ENCODE results near the gene HIVEP3.

DNA sequence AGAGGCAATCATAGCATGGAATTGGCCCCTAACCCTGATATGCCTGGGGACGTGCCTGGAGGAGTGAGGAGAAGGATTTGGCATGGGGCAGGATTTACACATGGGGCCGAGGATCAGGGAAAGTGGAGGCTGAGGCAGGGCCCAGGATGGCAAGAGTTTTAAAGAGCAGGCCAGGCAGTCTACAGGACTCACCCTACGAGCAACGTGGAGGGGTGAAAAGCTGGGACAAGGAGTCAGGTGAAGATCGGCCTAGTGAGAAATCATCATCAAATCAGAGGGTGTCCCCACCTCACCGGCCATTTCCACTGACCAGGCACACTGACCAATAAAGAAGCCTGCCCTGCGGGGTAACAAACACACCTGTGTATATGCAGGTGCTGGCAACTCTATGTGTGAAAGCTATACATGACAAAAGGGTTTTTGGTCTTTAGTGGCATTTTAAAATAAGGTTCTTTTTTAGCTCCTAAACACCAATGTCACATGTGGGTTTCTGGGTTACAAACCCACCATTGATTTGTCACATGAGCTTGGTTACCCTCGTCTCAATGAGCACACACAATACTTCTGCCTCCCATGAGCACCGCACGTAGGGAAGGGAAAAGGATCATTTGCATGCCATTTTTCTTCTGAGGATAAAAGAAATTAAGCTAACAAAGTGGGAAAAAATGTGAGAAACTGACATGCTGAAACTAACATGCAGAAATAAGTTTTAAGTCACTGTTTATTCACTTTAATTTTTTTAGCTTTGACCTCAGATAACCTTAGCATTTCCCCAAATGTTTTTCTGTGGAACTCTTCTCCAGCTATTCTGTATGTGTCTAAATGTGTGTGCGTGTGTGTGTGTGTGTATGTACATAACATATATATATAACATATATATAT is 266.1 kb downstream of the HIVEP3 start:
- TF ChIP-seq POLR2AphosphoS5 (IDR thresholded peaks at IDR 0.05; ENCODE audit: low read depth, low read length), result no peak
- TF ChIP-seq, protein P1, sequence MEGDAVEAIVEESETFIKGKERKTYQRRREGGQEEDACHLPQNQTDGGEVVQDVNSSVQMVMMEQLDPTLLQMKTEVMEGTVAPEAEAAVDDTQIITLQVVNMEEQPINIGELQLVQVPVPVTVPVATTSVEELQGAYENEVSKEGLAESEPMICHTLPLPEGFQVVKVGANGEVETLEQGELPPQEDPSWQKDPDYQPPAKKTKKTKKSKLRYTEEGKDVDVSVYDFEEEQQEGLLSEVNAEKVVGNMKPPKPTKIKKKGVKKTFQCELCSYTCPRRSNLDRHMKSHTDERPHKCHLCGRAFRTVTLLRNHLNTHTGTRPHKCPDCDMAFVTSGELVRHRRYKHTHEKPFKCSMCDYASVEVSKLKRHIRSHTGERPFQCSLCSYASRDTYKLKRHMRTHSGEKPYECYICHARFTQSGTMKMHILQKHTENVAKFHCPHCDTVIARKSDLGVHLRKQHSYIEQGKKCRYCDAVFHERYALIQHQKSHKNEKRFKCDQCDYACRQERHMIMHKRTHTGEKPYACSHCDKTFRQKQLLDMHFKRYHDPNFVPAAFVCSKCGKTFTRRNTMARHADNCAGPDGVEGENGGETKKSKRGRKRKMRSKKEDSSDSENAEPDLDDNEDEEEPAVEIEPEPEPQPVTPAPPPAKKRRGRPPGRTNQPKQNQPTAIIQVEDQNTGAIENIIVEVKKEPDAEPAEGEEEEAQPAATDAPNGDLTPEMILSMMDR (IDR thresholded peaks at IDR 0.05), result no peak
- no peak for TF ChIP-seq SIN3A (IDR thresholded peaks at IDR 0.05; ENCODE audit: borderline replicate concordance, insufficient read depth, low read depth, low read length)
- TF ChIP-seq, protein P2, sequence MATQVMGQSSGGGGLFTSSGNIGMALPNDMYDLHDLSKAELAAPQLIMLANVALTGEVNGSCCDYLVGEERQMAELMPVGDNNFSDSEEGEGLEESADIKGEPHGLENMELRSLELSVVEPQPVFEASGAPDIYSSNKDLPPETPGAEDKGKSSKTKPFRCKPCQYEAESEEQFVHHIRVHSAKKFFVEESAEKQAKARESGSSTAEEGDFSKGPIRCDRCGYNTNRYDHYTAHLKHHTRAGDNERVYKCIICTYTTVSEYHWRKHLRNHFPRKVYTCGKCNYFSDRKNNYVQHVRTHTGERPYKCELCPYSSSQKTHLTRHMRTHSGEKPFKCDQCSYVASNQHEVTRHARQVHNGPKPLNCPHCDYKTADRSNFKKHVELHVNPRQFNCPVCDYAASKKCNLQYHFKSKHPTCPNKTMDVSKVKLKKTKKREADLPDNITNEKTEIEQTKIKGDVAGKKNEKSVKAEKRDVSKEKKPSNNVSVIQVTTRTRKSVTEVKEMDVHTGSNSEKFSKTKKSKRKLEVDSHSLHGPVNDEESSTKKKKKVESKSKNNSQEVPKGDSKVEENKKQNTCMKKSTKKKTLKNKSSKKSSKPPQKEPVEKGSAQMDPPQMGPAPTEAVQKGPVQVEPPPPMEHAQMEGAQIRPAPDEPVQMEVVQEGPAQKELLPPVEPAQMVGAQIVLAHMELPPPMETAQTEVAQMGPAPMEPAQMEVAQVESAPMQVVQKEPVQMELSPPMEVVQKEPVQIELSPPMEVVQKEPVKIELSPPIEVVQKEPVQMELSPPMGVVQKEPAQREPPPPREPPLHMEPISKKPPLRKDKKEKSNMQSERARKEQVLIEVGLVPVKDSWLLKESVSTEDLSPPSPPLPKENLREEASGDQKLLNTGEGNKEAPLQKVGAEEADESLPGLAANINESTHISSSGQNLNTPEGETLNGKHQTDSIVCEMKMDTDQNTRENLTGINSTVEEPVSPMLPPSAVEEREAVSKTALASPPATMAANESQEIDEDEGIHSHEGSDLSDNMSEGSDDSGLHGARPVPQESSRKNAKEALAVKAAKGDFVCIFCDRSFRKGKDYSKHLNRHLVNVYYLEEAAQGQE (IDR thresholded peaks at IDR 0.05; ENCODE audit: insufficient read depth in 1 of 2, low read depth in 2 of 2, low read length in 1 of 2), result no peak

Measured in Panc1 (cell line).